ENCODE results near the gene PDK3.

PDK3 gene

DNA sequence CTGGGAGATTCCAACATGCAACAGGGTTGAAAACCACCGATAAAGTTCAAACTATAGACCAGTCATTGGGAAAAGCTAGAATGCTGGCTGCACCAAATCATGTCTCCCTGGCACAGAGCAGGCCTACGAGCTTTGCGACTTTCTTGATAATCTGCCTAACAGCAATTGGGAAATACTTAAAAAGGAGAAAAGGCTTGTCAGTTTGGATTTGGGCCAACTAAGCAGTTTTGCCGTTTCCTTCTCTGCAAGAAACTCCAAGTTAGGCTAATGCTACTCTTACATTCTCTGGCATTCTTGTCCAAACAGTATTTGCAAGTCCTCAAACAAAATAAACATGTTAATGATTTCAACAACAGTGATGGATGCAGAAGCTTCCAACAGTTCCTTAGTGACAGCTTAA is 87.9 kb downstream of the PDK3 start:
- no peak for DNase-seq (ENCODE audit: low read depth in 2 of 2)

DNA sequence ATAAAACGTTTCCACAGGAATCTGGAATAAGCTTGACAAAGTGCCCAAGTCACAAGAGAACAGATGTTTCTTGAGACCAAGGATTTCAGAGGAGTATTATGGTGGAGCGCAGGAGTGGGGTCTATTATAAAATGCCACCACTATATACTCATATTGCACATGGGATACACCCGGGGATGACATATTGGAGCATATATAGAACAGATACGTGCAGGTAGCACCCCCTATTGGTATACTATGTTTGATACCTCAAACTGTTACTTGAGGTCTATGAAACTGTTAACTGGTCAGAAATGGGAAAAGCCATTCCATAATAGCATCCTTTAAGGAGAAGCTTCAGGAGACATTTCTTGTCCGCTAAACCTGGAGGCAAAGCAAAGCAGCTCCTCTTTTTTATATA is 96.0 kb downstream of the PDK3 start:
- no peak for DNase-seq (ENCODE audit: low read depth in 2 of 2)

DNA sequence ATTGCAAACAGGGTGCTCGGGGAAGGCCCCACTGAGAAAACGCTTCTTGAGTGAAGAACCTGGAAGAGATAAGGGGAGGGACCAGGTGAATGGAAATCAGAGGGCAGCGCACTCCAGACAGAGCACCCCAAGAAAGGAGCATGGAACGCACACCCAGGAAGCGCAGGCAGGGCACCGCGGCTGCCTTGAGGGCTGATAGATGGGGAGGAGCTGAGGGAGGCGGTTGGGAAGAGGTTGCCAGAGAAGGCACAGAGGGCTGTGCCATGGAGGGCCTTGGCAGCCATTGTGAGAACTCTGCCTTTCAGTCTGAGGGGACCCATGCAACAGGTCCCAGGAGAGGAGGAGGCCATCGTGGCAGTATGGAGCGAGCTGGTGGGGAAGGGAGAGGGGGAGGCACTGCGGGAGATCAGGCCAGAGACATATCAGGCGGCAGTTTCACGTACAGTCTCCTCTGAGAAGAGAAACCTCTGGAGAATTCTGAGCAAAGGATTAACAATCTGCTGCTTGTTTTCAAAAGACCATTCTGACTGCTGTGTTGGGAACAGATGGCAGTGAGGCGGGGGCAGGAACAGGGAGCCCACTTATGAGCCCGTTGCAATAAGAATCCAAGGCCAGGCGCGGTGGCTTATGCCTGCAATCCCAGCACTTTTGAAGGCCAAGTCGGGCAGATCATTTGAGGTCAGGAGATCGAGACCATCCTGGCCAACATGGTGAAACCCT is 98.4 kb downstream of the PDK3 start:
- DNase-seq (ENCODE audit: low read depth in 2 of 2): no peak

DNA sequence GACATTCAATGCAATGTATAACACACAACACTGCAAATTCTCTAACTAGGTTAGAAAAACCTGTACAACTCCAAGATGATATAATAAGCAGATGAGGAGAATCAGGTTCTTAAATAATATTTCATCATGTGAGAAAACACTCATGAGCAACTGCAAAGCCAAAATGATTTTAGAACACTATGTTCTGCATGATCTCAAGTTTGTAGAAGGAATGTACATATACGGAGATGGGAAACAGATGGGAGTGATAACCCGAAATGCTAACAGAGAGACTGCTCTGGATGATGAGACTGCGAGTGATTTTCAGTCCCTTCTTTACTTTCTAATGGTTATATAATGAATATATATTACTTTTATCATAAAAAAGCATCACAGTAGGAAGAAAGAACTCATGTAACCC is 101.2 kb downstream of the PDK3 start:
- DNase-seq (ENCODE audit: low read depth in 2 of 2): no peak

DNA sequence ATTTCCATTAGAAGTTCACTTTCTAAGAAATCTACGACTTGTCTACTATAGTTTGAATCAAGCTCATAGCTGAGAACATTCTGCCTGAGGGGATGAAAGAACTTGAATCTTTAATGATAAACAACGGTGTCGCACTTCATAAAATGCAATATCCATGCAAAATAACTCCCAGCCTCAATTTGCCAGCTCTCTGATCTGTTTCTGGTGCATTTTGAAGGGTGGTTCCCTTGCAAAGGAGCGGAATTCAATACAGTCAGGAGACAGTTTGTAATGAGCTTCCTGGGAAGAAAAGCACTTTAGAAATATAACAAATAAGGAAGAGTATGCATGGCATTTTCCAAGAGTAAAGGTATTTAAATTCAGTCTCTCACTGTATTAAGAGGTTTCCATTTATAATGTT is 102.1 kb downstream of the PDK3 start:
- DNase-seq (ENCODE audit: low read depth in 2 of 2): no peak

DNA sequence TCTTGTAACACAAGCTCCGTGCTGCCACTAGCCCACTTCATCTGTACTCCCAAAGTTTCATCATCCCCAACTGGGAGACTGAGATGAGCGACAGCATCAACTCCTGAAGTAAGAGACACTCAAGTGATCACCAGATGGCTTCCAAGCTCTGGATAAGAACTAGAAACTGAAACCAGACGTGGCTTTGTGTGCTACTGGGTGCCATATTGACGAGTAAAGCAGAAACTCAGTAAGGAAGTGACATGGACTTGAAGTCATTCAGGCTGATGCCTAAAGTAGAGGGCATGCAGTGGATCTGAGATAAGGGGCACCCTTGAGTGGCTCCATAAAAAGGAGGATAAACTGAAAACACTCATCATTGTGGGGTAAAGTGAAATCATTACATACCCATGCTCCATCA is 109.7 kb downstream of the PDK3 start:
- DNase-seq (ENCODE audit: low read depth in 2 of 2): no peak

DNA sequence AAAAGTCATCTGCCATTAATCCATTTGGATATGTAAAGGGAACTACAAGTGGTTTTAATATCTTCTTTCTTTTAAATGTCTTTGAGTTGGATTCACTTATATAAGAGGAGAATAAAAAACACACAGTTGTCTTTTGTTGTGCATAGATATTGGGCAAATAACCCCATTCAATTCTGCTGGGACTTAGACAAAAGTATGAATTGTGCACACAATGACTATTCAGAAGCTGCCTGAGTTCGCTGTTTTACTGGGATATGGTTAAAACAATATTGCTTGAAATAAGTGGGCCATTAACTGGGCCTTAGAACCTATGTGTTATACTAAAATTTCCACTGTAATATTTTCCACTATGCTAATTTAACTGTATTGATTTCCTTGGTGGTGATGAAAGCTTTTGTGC is 110.4 kb downstream of the PDK3 start:
- DNase-seq (ENCODE audit: low read depth in 2 of 2): no peak

DNA sequence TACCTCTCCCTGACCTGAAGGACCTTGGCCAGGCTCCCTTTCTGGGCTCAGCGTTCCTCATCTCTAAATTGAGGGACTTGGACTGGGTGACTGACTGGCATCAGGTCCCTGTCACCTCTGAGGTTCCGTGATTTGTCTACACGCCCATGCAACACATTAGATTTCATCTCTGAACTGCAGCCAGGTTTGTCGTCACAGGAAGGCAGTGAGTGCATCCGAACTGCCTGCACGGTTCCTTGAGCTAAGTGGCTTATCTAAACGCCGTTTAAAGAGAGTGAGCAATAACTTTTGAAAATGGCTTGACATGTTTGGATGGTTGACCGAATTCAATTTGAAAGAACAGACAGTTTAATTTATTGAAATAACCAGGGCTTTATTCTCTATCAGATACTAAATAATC is 112.0 kb downstream of the PDK3 start:
- DNase-seq (ENCODE audit: low read depth in 2 of 2): no peak

Data from stimulated activated CD8-positive, alpha-beta memory T cell treated with anti-CD3 and anti-CD28 coated beads, Interleukin-2, amount 100 ng/mL, for 48 hours (primary cell).